ENCODE data around the gene TMEM81.

Gene TMEM81

GRCh38 chr1:205084360-205084759, at the start of gene TMEM81:
Gene TMEM81, minus strand, starts transcription at chr1:205084460. Its CDS starts 140 bp downstream, at chr1:205084320.
- no peak for DNase-seq (ENCODE audit: low read depth in 2 of 2)

DNA sequence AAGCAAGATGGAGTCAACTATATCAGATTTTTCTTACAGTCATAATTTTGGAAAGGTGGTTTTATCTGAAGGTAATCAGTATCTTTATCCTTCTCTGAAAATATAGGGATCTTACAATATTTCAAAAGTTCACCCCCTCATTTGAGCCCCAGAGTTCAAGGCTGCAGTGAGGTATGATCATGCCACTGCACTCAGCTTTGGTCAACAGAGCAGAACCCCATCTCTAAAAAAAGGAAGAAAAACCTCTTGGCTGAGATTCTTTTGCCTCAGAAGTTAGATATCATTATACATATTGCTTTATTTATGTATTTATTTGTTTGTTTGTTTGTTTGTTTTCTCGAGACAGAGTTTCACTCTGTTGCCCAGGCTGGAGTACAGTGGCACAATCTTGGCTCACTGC, 49.0 kb upstream of the TMEM81 start:
- DNase-seq (ENCODE audit: low read depth in 2 of 2), result no peak

GRCh38 chr1:205129447-205130029, 45.3 kb upstream of the TMEM81 start:
- no peak for DNase-seq (ENCODE audit: low read depth in 2 of 2)

DNA sequence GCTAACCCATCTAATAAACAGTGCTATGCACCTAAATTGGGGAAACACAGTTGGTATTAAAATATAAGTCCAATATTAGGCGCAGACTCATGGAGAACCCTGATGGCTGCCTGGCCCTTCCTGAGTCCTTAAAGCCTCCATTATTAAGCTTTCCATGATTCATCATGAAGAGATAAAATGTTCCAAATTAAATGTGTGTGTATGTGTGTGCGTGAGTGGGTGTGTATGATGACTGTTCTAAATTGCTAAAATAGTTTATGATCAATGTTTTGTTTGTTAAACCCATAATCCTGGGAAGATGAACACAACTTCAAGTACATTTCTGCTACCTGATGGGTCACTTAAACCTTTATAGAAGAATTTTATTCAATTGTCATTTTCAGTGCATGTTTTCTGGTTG, 43.8 kb upstream of the TMEM81 start:
- DNase-seq (ENCODE audit: low read depth in 2 of 2), result no peak

- no peak for DNase-seq (ENCODE audit: low read depth in 2 of 2)
Observed at GRCh38 chr1:205127646-205128045, 43.4 kb upstream of the TMEM81 start.

DNA sequence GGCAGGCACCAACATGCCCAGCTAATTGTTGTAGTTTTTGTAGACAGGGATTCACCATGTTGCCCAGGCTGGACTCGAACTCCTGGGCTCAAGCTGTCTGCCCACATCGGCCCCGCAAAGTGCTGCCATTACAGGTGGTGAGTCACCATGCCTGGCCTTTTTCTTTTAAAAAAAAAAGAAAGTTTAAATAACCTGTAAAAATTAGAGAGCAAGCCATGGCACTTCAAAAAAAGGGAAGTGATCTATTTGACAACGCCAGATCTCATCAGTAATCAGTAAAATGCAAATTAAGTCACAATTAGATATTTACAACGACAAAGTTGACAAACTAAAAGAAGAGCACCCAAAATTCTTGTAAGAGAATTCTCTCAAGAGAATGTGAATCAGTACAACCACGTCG, 40.5 kb upstream of the TMEM81 start:
- DNase-seq (ENCODE audit: low read depth in 2 of 2), result no peak

GRCh38 chr1:205122489-205122882, 38.2 kb upstream of the TMEM81 start:
- DNase-seq (ENCODE audit: low read depth in 2 of 2), result no peak

GRCh38 chr1:205121660-205122488, 37.6 kb upstream of the TMEM81 start, which contains the start of gene RBBP5:
Gene RBBP5, minus strand, starts transcription at chr1:205121978. Its CDS starts 105 bp downstream, at chr1:205121873.
- peak; percentile 91 to 93 for DNase-seq (ENCODE audit: low read depth in 2 of 2)

GRCh38 chr1:205118752-205119151, 34.5 kb upstream of the TMEM81 start:
- DNase-seq (ENCODE audit: low read depth in 2 of 2), result no peak

GRCh38 chr1:205111354-205111753, 27.1 kb upstream of the TMEM81 start:
- no peak for DNase-seq (ENCODE audit: low read depth in 2 of 2)

DNA sequence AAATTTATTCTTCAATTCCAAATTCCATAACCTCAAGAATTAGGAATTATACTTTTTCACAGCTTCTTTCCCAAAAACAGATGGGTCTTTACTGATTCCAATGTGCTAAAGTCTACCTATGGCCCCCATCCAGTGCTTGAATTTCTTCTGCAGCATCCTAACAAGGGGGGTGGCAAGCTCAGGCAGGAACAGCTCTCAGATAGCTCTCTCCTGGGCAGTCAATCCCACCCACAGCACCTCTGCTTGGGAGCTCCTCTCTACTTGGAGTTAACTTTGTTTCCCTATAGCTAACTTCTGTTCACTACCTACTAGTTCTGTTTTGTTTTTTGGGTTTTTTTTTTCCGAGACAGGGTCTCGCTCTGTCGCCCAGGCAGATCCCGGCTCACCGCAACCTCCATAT, 25.5 kb upstream of the TMEM81 start:
- DNase-seq (ENCODE audit: low read depth in 2 of 2), result no peak

DNA sequence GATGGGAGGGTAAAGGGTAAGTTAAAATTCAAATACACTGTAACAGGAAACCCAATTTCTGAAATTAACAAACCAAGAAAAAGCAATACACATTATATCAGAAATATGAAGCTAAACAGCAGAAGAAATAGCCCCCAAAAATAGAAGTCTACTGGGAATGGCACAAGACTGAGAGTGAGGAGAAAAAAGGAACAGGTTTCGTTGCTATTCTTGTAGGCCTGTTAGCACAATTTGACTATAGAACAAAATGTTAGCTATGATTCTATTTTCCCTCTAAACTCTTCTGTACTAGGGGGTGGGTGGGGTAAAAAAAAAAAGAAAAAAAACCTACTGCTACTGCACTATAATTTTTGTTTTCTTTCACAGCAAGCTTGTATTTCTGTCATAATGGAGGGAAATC, 25.0 kb upstream of the TMEM81 start:
- no peak for DNase-seq (ENCODE audit: low read depth in 2 of 2)

- DNase-seq (ENCODE audit: low read depth in 2 of 2), result no peak
Observed at GRCh38 chr1:205108464-205108863, 24.2 kb upstream of the TMEM81 start.

- DNase-seq (ENCODE audit: low read depth in 2 of 2), result no peak
Observed at GRCh38 chr1:205107327-205107726, 23.1 kb upstream of the TMEM81 start.

GRCh38 chr1:205102404-205102803, 18.1 kb upstream of the TMEM81 start:
- no peak for DNase-seq (ENCODE audit: low read depth in 2 of 2)

DNA sequence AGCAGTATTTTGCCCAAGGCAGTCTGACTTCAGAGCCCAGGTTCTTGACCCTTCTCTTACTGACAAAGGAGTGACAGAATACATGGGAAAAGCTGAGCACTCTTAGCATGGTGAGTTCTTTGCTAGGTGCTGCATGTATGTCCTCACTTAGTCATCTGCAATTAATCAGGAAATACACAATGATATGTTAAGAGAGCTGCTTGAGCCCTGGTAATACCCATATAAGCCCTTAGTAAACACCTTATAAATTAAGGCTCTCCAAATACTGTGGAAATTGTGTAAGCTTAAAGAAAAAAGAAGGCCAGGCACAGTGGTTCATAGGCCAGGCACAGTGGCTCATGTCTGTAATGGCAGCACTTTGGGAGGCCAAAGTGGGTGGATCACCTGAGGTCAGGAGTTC, 14.0 kb upstream of the TMEM81 start:
- DNase-seq (ENCODE audit: low read depth in 2 of 2), result no peak

- no peak for DNase-seq (ENCODE audit: low read depth in 2 of 2)
Observed at GRCh38 chr1:205095422-205095821, 11.2 kb upstream of the TMEM81 start.

DNA sequence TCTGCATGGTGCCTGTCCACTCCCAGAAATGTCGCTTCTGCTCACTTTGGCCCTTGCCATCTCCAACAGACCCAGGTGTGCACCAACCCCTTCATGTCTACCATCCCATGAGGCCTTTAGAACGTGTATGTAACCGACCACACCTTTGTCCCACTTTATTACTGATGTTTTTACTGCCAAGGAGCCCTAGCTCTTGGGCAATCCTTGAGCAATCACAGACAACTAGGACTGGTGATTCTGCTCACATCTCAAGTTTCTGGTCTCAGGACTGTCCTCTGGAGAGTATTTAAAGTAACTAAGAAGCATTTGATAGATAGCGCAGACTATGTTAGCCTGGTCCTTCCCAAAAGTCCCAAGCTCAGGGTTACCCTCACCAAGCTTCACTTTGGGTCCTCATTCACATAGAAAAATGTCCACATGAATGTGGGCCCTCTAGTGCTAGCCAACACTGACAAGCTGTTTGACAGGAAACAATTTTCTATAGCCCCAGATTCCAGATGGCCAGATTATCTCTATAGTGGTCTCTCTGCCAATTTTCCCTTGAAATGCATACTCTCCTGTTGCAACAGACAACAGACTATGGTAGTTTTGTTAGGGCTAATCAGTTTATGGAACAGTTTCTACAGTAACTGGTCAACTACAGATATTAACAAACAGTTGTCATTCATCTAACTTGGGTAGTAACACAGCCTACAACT, 6.9 kb upstream of the TMEM81 start:
- no peak for DNase-seq (ENCODE audit: low read depth in 2 of 2)

GRCh38 chr1:205088341-205088740, 4.1 kb upstream of the TMEM81 start:
- no peak for DNase-seq (ENCODE audit: low read depth in 2 of 2)

- DNase-seq (ENCODE audit: low read depth in 2 of 2), result no peak
Observed at GRCh38 chr1:205082431-205082830, 1.8 kb downstream of the TMEM81 start.

DNA sequence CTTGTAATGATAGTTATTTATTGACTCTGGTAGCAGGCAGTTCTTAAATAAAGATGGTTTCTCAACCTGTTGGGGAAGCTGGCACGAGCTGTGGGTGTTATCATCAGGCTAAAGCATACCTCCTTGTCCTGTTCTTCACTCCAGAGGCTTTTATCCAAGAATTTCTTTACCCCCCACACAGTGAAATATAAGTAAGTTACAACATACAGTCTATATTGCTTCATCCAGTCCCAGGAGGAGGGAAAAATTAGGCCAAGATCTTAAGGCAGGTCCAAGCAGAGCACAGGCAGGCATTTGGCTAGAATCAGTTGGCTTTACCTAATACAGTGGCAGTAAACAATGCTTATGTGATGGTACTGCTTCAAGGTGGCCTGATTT, 6.3 kb downstream of the TMEM81 start:
- no peak for DNase-seq (ENCODE audit: low read depth in 2 of 2)

GRCh38 chr1:205077158-205077933, 6.9 kb downstream of the TMEM81 start:
- DNase-seq (ENCODE audit: low read depth in 2 of 2), result no peak
